ENCODE measurements around the gene LLGL2.

GRCh38 chr17:75566416-75566815 is 40.9 kb downstream of the LLGL2 start:
- TF ChIP-seq CTCF (IDR thresholded peaks at IDR 0.05): no peak
- no peak for TF ChIP-seq POLR2A (IDR thresholded peaks at IDR 0.05)
